Measurements from ENCODE around the gene C4BPB. TPM values are rescaled to one million over a fixed set of nuclear protein-coding genes. Genes with fewer than 3 reads are reported as not detected.

The C4BPB gene
- total and polyA plus RNA-seq, 2 of the 13 experiments (the other 11 are each of a cell fraction or from before 2014, with no cell fraction given) = 155 to 266 TPM

DNA sequence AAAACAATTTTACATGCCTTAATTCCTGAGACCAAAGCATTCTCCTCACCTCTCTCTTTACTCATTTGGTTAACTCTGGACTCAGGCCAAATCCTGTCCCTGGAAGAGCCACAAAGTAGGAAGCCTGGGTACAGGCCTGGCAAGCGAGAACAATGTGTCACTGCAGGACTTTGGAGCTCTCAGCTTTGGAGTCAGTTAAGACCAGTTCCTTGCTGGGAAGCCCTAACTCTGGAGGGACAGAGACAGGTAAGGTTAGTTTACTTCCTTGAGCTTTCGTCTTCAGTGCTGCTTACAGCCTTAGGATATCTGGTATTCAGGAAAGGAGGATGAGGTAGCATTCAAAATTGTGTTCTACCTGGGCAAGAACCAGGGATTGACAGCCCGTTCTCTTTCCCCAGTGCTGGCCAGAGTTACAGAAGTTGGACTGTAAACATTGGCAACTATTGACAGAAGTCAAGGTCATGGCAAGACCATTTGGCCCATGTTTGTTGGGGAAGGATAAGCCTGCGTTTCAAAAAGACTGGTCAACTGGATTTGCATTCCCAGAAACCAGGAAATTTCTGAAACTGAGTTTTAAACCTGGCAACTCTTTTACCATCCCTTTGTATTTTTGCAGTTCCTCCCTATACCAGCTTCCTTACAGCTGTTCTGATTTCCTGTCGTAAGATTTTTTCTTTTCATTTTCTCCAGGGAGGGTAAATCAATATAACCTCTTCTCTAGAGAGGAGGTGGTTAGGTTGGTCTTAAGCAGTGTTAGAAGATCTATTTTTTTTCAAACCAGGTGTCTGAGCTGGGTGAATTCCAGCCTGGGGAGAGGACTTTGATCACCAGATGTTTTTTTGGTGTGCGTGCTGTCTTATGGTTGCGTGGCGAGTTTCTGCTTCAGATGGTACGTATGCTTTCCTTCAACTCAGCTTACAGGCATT is at the start of gene C4BPB (continued):
- TF ChIP-seq, protein P1, sequence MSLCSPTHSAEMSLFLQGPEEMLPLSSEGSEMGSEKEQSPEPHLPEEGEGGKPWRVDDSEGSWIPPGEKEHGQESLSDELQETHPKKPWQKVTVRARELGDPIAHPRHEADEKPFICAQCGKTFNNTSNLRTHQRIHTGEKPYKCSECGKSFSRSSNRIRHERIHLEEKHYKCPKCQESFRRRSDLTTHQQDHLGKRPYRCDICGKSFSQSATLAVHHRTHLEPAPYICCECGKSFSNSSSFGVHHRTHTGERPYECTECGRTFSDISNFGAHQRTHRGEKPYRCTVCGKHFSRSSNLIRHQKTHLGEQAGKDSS (CRISPR knock-in tag; IDR thresholded peaks at IDR 0.05; ENCODE audit: borderline replicate concordance, low read depth) = 0 out of 2 replicates have a peak, but pooled peaks have one; percentile 71
- no peak for TF ChIP-seq ZNF337 (CRISPR knock-in tag; IDR thresholded peaks at IDR 0.05; ENCODE audit: borderline replicate concordance, low read depth)
- TF ChIP-seq ZNF598 (CRISPR knock-in tag; IDR thresholded peaks at IDR 0.05; ENCODE audit: borderline replicate concordance) = no peak
- TF ChIP-seq ZFP41 (CRISPR knock-in tag; IDR thresholded peaks at IDR 0.05; ENCODE audit: borderline replicate concordance) = no peak
- TF ChIP-seq NFRKB (IDR thresholded peaks at IDR 0.05) = no peak
- no peak for TF ChIP-seq KLF11 (CRISPR knock-in tag; IDR thresholded peaks at IDR 0.05)
- TF ChIP-seq MTF1 (CRISPR knock-in tag; IDR thresholded peaks at IDR 0.05) = no peak
- peak; percentile 96 for TF ChIP-seq FOXO1 (CRISPR knock-in tag; IDR thresholded peaks at IDR 0.05)
- TF ChIP-seq, protein P2, sequence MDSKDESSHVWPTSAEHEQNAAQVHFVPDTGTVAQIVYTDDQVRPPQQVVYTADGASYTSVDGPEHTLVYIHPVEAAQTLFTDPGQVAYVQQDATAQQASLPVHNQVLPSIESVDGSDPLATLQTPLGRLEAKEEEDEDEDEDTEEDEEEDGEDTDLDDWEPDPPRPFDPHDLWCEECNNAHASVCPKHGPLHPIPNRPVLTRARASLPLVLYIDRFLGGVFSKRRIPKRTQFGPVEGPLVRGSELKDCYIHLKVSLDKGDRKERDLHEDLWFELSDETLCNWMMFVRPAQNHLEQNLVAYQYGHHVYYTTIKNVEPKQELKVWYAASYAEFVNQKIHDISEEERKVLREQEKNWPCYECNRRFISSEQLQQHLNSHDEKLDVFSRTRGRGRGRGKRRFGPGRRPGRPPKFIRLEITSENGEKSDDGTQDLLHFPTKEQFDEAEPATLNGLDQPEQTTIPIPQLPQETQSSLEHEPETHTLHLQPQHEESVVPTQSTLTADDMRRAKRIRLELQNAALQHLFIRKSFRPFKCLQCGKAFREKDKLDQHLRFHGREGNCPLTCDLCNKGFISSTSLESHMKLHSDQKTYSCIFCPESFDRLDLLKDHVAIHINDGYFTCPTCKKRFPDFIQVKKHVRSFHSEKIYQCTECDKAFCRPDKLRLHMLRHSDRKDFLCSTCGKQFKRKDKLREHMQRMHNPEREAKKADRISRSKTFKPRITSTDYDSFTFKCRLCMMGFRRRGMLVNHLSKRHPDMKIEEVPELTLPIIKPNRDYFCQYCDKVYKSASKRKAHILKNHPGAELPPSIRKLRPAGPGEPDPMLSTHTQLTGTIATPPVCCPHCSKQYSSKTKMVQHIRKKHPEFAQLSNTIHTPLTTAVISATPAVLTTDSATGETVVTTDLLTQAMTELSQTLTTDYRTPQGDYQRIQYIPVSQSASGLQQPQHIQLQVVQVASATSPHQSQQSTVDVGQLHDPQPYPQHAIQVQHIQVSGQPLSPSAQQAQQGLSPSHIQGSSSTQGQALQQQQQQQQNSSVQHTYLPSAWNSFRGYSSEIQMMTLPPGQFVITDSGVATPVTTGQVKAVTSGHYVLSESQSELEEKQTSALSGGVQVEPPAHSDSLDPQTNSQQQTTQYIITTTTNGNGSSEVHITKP (CRISPR knock-in tag; IDR thresholded peaks at IDR 0.05; ENCODE audit: low read depth) = peak; percentile 75; the same call in 1 of the 2 replicates
- TF ChIP-seq, protein P3, sequence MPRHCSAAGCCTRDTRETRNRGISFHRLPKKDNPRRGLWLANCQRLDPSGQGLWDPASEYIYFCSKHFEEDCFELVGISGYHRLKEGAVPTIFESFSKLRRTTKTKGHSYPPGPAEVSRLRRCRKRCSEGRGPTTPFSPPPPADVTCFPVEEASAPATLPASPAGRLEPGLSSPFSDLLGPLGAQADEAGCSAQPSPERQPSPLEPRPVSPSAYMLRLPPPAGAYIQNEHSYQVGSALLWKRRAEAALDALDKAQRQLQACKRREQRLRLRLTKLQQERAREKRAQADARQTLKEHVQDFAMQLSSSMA (CRISPR knock-in tag; IDR thresholded peaks at IDR 0.05) = no peak
- peak; percentile 58; the same call in 1 of the 2 replicates for TF ChIP-seq ZNF124 (CRISPR knock-in tag; IDR thresholded peaks at IDR 0.05)
- TF ChIP-seq GATAD1 (CRISPR knock-in tag; IDR thresholded peaks at IDR 0.05) = peak; percentile 63
- peak; percentile 8; the same call in 1 of the 2 replicates for TF ChIP-seq SIX1 (CRISPR knock-in tag; IDR thresholded peaks at IDR 0.05; ENCODE audit: borderline replicate concordance)
- TF ChIP-seq U2AF2 (IDR thresholded peaks at IDR 0.05; ENCODE audit: low read depth, low read length) = no peak
- 0 out of 2 replicates have a peak, but pooled peaks have one; percentile 76 for TF ChIP-seq ZNF34 (CRISPR knock-in tag; IDR thresholded peaks at IDR 0.05; ENCODE audit: borderline replicate concordance)
- TF ChIP-seq ELF1 (CRISPR knock-in tag; IDR thresholded peaks at IDR 0.05) = peak; percentile 56
- TF ChIP-seq ZNF33A (CRISPR knock-in tag; IDR thresholded peaks at IDR 0.05; ENCODE audit: borderline replicate concordance) = no peak
- no peak for TF ChIP-seq ZMAT3 (CRISPR knock-in tag; conservative IDR thresholded peaks at IDR 0.05)
- TF ChIP-seq, protein P4, sequence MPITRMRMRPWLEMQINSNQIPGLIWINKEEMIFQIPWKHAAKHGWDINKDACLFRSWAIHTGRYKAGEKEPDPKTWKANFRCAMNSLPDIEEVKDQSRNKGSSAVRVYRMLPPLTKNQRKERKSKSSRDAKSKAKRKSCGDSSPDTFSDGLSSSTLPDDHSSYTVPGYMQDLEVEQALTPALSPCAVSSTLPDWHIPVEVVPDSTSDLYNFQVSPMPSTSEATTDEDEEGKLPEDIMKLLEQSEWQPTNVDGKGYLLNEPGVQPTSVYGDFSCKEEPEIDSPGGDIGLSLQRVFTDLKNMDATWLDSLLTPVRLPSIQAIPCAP (CRISPR knock-in tag; IDR thresholded peaks at IDR 0.05; ENCODE audit: low read depth) = no peak
- no peak for TF ChIP-seq GABPA (IDR thresholded peaks at IDR 0.05; ENCODE audit: low read depth, low read length)
- peak; percentile 19; the same call in 1 of the 2 replicates for TF ChIP-seq GABPA (CRISPR knock-in tag; IDR thresholded peaks at IDR 0.05; ENCODE audit: low read depth)
- TF ChIP-seq SPEN (CRISPR knock-in tag; IDR thresholded peaks at IDR 0.05; ENCODE audit: low read depth) = peak; percentile 47; the same call in 1 of the 2 replicates
- TF ChIP-seq ZMYM4 (CRISPR knock-in tag; IDR thresholded peaks at IDR 0.05) = peak; percentile 75
